MM.1S (cell line): ENCODE results near the gene FXYD7.

ENCODE experiments used
- DNase-seq: peaks from one replicate; pipeline ENCODE4 v3.0.0-alpha.2; 2015
- H2AFZ ChIP-seq: fragments of 300-600 bp; sonication (generic); 2 replicates; pipeline ENCODE4 v1.6.0; 2016; ENCODE audit warnings: antibody characterized with exemption, low read length
- H3F3A ChIP-seq: fragments of 300-600 bp; sonication (generic); 2 replicates; pipeline ENCODE4 v1.6.1; 2016; ENCODE audit warnings: mild to moderate bottlenecking, antibody characterized with exemption, low read length, moderate library complexity, mixed read lengths; ENCODE audit not compliant: insufficient read depth
- H3K27ac ChIP-seq: fragments of 300-600 bp; sonication (generic); 2 replicates; pipeline ENCODE4 v1.5.1; 2016; ENCODE audit warnings: mild to moderate bottlenecking, low read length
- H3K27me3 ChIP-seq: fragments of 300-600 bp; sonication (generic); replicated peaks from 2 replicates; pipeline ENCODE4 v1.6.0; 2016; ENCODE audit warnings: low read length; ENCODE audit not compliant: insufficient read depth
- H3K36me3 ChIP-seq: fragments of 300-600 bp; sonication (generic); replicated peaks from 2 replicates; pipeline ENCODE4 v1.6.1; 2016; ENCODE audit warnings: mild to moderate bottlenecking, low read length, mixed read lengths; ENCODE audit not compliant: insufficient read depth
- H3K4me1 ChIP-seq: fragments of 300-600 bp; sonication (generic); 2 replicates; pipeline ENCODE4 v1.6.1; 2016; ENCODE audit warnings: low read length, mixed read lengths
- H3K4me2 ChIP-seq: fragments of 300-600 bp; sonication (generic); 2 replicates; pipeline ENCODE4 v1.6.0; 2016; ENCODE audit warnings: low read depth, low read length
- H3K4me3 ChIP-seq: fragments of 300-600 bp; sonication (generic); 2 replicates; pipeline ENCODE4 v1.5.1; 2016; ENCODE audit warnings: low read length, mixed read lengths
- H3K79me2 ChIP-seq: fragments of 300-600 bp; sonication (generic); 2 replicates; pipeline ENCODE4 v1.6.1; 2016; ENCODE audit warnings: mixed run types, low read length, mixed read lengths
- H3K9ac ChIP-seq: fragments of 300-600 bp; sonication (generic); 2 replicates; pipeline ENCODE4 v1.6.1; 2016; ENCODE audit warnings: low read length, mixed read lengths
- H3K9me2 ChIP-seq: fragments of 300-600 bp; sonication (generic); replicated peaks from 2 replicates; pipeline ENCODE4 v1.6.1; 2016; ENCODE audit warnings: mild to moderate bottlenecking, low read length, mixed read lengths; ENCODE audit not compliant: insufficient read depth
- H3K9me3 ChIP-seq: fragments of 300-600 bp; sonication (generic); replicated peaks from 2 replicates; pipeline ENCODE4 v1.6.1; 2016; ENCODE audit warnings: mild to moderate bottlenecking, low read length, mixed read lengths; ENCODE audit not compliant: insufficient read depth
- H4K20me1 ChIP-seq: fragments of 300-600 bp; sonication (generic); 2 replicates; pipeline ENCODE4 v1.6.1; 2016; ENCODE audit warnings: mild to moderate bottlenecking, low read length, moderate library complexity, mixed read lengths; ENCODE audit not compliant: insufficient read depth
- EZH2 ChIP-seq: fragments of 300-600 bp; sonication (generic); optimal IDR thresholded peaks from 2 replicates; pipeline ENCODE3; 2017; ENCODE audit warnings: low read depth, mild to moderate bottlenecking, antibody characterized with exemption, low read length, mixed read lengths
- EZH2phosphoT487 ChIP-seq: fragments of 300-600 bp; sonication (generic); IDR thresholded peaks from 2 replicates; pipeline ENCODE4 v1.6.1; 2018; ENCODE audit warnings: antibody characterized with exemption, low read length
- TF ChIP-seq, protein P1 (sequence below): fragments of 300-600 bp; sonication (generic); IDR thresholded peaks from 2 replicates; pipeline ENCODE4 v1.5.1; 2016; ENCODE audit warnings: antibody characterized with exemption, low read length, mixed read lengths

FXYD7 gene

GRCh38 chr19:35140207-35140961, 2.7 kb upstream of the FXYD7 start:
- H3F3A ChIP-seq: peaks cover 8% of the 10 kb centered on the region; the same call in 1 of the 2 replicates
- no peak overlapping the region for H3K9ac ChIP-seq
- H3K4me2 ChIP-seq: peak overlapping the region; percentile 34; the same call in 1 of the 2 replicates
- no peak overlapping the region for H2AFZ ChIP-seq
- peaks cover 59% of the 10 kb centered on the region for H3K27me3 ChIP-seq
- H3K4me1 ChIP-seq: peaks cover 19% of the 10 kb centered on the region
- no peak overlapping the region for H3K27ac ChIP-seq
- no peaks in the 10 kb centered on the region for H3K79me2 ChIP-seq
- TF ChIP-seq EZH2phosphoT487 (no peak), EZH2 (no peak)
- TF ChIP-seq, protein P1, sequence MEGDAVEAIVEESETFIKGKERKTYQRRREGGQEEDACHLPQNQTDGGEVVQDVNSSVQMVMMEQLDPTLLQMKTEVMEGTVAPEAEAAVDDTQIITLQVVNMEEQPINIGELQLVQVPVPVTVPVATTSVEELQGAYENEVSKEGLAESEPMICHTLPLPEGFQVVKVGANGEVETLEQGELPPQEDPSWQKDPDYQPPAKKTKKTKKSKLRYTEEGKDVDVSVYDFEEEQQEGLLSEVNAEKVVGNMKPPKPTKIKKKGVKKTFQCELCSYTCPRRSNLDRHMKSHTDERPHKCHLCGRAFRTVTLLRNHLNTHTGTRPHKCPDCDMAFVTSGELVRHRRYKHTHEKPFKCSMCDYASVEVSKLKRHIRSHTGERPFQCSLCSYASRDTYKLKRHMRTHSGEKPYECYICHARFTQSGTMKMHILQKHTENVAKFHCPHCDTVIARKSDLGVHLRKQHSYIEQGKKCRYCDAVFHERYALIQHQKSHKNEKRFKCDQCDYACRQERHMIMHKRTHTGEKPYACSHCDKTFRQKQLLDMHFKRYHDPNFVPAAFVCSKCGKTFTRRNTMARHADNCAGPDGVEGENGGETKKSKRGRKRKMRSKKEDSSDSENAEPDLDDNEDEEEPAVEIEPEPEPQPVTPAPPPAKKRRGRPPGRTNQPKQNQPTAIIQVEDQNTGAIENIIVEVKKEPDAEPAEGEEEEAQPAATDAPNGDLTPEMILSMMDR: no peak
- no peaks in the 10 kb centered on the region for H3K9me2 ChIP-seq
- no peaks in the 10 kb centered on the region for H4K20me1 ChIP-seq
- no peak for DNase-seq
- no peaks in the 10 kb centered on the region for H3K36me3 ChIP-seq
- H3K4me3 ChIP-seq: no peak overlapping the region
- no peaks in the 10 kb centered on the region for H3K9me3 ChIP-seq

DNA sequence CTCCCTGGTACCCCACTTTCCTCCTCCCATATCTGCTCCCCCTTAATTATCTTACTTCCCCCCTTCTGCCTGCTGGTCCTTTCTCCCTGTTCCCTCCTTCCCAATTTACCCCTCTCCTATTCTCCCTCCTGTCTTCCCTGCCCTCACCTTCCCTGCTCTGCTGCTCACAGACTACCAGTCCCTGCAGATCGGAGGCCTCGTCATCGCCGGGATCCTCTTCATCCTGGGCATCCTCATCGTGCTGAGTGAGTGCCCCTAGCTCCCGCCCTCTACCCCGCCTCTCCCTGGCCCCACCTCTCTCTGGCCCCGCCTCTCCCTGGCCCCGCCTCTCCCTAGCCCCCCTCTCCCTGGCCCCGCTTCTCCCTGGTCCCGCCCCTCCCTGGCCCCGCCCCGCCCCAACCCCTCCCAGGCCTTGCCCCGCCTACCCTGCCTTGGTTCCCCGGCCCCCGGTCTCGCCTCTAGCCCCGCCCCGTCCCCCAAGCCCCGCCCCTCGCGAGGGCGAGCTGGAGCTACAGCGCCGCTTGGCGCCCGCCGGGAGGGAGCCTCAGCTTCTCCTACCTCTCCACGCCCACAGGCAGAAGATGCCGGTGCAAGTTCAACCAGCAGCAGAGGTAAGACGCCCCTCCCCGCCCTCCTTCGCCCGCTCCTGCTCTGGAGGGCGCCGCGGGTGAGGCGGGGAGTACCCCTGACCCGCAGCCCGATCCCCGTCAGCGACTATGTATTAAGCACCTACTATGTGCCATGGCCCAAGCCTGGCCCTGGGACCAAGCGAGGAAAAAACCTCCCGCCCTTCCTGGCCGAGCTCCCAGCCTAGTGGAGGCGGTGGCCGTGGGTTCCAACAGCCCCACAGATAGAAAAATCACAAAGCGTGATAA, 1.9 kb upstream of the FXYD7 start:
- TF ChIP-seq EZH2phosphoT487: no peak
- TF ChIP-seq, protein P1: peak; percentile 49
- H3F3A ChIP-seq: peaks cover 8% of the 10 kb centered on the region; the same call in 1 of the 2 replicates
- no peaks in the 10 kb centered on the region for H3K36me3 ChIP-seq
- no peaks in the 10 kb centered on the region for H3K9me2 ChIP-seq
- no peaks in the 10 kb centered on the region for H3K79me2 ChIP-seq
- H2AFZ ChIP-seq: peak overlapping the region; percentile 85; the same call in 1 of the 2 replicates
- H3K4me2 ChIP-seq: peak overlapping the region; percentile 100
- H3K4me3 ChIP-seq: peak overlapping the region; percentile 52
- H3K9ac ChIP-seq: peak overlapping the region; percentile 28; the same call in 1 of the 2 replicates
- no peaks in the 10 kb centered on the region for H3K9me3 ChIP-seq
- peak; percentile 92 for DNase-seq
- H3K27ac ChIP-seq: no peak overlapping the region
- H3K27me3 ChIP-seq: peaks cover 57% of the 10 kb centered on the region
- peaks cover 15% of the 10 kb centered on the region for H3K4me1 ChIP-seq
- H4K20me1 ChIP-seq: no peaks in the 10 kb centered on the region

DNA sequence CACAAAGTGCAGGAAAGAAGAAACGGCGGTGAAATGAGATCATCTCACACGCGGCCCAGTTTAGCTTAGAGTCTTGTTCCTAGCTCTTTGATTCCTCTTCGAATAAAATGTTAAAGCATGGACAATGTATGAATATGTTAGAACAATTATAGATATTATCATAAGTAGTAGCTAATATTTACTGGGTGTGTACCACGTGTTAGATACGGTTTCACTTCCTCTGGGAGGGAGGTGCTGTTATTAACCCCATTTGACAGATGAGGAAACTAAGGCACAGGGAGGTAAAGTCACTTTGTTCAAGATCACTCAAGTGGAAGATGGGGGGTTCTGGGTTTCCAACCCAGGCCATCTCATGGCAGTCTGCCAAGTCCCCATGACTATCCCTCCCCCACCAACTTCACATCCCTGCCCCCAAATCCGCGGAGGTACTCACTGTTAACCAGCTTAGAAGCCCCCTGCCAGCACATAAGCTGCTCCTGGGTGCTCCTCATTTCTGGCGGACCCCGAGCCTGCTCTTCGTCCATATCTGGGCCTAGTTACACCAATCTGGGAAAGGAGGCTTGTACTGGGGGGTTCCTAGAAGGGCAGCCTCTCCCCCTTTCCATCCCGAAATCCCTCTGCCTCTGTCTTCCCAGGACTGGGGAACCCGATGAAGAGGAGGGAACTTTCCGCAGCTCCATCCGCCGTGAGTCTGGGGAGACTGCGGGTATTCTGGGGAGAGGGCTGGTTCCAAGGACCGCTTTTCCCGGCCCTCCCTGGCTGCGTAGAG, 1.0 kb upstream of the FXYD7 start:
- Histone ChIP-seq H3K9ac (peak overlapping the region; percentile 28; the same call in 1 of the 2 replicates), H3K9me2 (no peaks in the 10 kb centered on the region), H3F3A (peaks cover 8% of the 10 kb centered on the region; the same call in 1 of the 2 replicates), H3K9me3 (no peaks in the 10 kb centered on the region), H3K27me3 (peaks cover 51% of the 10 kb centered on the region), H3K36me3 (no peaks in the 10 kb centered on the region), H4K20me1 (no peaks in the 10 kb centered on the region), H3K4me2 (peak overlapping the region; percentile 100), H3K4me3 (peak overlapping the region; percentile 52), H3K4me1 (peaks cover 15% of the 10 kb centered on the region), H3K79me2 (no peaks in the 10 kb centered on the region), H3K27ac (no peak overlapping the region), H2AFZ (peak overlapping the region; percentile 85; the same call in 1 of the 2 replicates)
- TF ChIP-seq, protein P1: no peak
- TF ChIP-seq EZH2 (no peak), EZH2phosphoT487 (no peak)
- no peak for DNase-seq
